A673 (cell line): Measurements from ENCODE around the gene ZEB2.

ENCODE experiments used
- EZH2 ChIP-seq: fragments of 200-600 bp; sonication (generic); IDR thresholded peaks from 2 replicates; pipeline ENCODE4 v1.6.1; 2017; ENCODE audit warnings: borderline replicate concordance, low read depth, mild to moderate bottlenecking, mixed read lengths, antibody characterized with exemption, low read length; ENCODE audit not compliant: poor library complexity, severe bottlenecking
- TF ChIP-seq, protein P1 (sequence below): fragments of 300-800, 200-600 bp; sonication (generic); conservative IDR thresholded peaks from 2 replicates; pipeline ENCODE4 v1.5.1; 2017; ENCODE audit warnings: low read depth, mild to moderate bottlenecking, antibody characterized with exemption, low read length, moderate library complexity, mixed read lengths

DNA sequence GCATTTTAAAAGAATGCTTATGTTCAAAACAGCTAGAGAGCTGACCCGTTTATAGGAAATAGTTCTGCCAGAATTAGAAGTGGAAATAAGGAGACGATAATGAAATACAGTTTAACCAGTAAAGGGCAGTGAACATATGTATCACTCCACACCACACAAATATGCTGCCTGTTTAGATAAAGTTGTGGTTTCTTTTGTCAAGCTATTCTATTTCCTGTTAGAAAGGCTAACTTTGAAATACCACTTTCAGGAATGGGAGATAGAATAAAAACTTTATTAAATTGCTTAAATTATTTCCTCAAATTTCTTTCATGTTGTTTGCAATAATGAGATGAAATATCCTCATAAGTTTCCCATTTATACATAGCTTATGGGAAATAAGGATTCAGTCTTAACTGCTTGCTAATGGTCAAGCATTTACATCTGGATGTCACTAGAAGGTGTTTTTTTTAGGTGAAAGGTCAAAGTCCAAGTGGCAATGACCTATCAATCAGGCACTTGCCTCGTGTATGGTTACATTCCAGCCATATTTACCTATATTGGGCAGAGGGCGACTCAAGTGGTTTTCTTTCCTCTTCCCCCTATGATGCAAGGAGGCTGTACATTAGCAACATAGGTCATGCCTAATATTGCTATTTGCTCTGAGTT lies 148.9 kb downstream of the ZEB2 start:
- TF ChIP-seq, protein P1, sequence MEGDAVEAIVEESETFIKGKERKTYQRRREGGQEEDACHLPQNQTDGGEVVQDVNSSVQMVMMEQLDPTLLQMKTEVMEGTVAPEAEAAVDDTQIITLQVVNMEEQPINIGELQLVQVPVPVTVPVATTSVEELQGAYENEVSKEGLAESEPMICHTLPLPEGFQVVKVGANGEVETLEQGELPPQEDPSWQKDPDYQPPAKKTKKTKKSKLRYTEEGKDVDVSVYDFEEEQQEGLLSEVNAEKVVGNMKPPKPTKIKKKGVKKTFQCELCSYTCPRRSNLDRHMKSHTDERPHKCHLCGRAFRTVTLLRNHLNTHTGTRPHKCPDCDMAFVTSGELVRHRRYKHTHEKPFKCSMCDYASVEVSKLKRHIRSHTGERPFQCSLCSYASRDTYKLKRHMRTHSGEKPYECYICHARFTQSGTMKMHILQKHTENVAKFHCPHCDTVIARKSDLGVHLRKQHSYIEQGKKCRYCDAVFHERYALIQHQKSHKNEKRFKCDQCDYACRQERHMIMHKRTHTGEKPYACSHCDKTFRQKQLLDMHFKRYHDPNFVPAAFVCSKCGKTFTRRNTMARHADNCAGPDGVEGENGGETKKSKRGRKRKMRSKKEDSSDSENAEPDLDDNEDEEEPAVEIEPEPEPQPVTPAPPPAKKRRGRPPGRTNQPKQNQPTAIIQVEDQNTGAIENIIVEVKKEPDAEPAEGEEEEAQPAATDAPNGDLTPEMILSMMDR = no peak
- TF ChIP-seq EZH2 = no peak
